Right lobe of liver (tissue), 6 donors: ENCODE data around the gene CPSF3. TPM values are rescaled to one million over a fixed set of nuclear protein-coding genes. Genes with fewer than 3 reads are reported as not detected.

ENCODE experiments used
- ATAC-seq, 4 donors: fragments of 200-7000 bp; cut with Tn5 transposase; one replicate each; pipeline ENCODE4 v1.9.1; 2020; ENCODE audit warnings: mild to moderate bottlenecking in 4 of 4, moderate library complexity in 4 of 4
- DNase-seq, 3 donors: peaks; one replicate each; pipeline ENCODE4 v3.0.0-alpha.2; 2020
- H3K27ac ChIP-seq, 3 donors: fragments of 200-600 bp; one replicate each; pipeline ENCODE4 v1.8.0; 2022
- H3K27me3 ChIP-seq, 2 donors: fragments of 200-600 bp; one replicate each; pipeline ENCODE4 v1.8.0; 2022
- H3K36me3 ChIP-seq, 4 donors: fragments of 200-600 bp; sonication (generic) in 1 of 4; one replicate each; pipeline versions ENCODE4 v1.5.1 to v1.8.0; 2017 to 2022; ENCODE audit warnings: control low read depth in 1 of 4
- H3K4me1 ChIP-seq, 4 donors: fragments of 200-600 bp; sonication (generic) in 1 of 4; one replicate each; pipeline versions ENCODE4 v1.5.1 to v1.8.0; 2017 to 2022; ENCODE audit warnings: control low read depth in 1 of 4
- H3K4me3 ChIP-seq, 3 donors: fragments of 200-600 bp; one replicate each; pipeline ENCODE4 v1.8.0; 2022
- H3K9me3 ChIP-seq, 4 donors: fragments of 200-600 bp; sonication (generic) in 1 of 4; one replicate each; pipeline versions ENCODE4 v1.5.1 to v1.8.0; 2017 to 2022; ENCODE audit warnings: control low read depth in 1 of 4
- POLR2A ChIP-seq: fragments of 450-650 bp; IDR thresholded peaks from one replicate; pipeline ENCODE4 v1.6.1; 2017; ENCODE audit warnings: antibody characterized with exemption, mild to moderate bottlenecking
- WGBS: methylation state at CpG from one replicate; pipeline ENCODE4 v1.1.6; 2018; ENCODE audit warnings: low coverage, low lambda C conversion rate; ENCODE audit not compliant: insufficient coverage; ENCODE audit errors: missing lambda C conversion rate; 5-methylcytosine and 5-hydroxymethylcytosine counted together
- intact Hi-C, 2 donors: fragments of 100-400 bp; cut with DNase I; formaldehyde crosslinking; loops; one replicate each; pipeline versions ENCODE4 v1.11.2 to v1.14.1; 2022
- total RNA-seq, 6 experiments: library from RNA; depleted of rRNA in 2 of 6; stranded (reverse); fragments of >200 nt in 2 of 6; fragmentation: NEBNext Ultra II Directional in 3 of 6; extraction: Animal tissue kit (Norgen Biotek cat#: 25700) in 3 of 6; gene quantifications; one replicate each; pipeline versions ENCODE4 v1.1.0 to v1.2.4, GENCODE V29; 2016 to 2023
- TF ChIP-seq, protein P1 (sequence below), 4 donors: fragments of 200-600 bp in 3 of 4; fragments of 450-650 bp in 1 of 4; IDR thresholded peaks; one replicate each; pipeline versions ENCODE4 v1.5.1 to v1.8.0; 2016 to 2022; ENCODE audit warnings: antibody characterized with exemption in 4 of 4, mild to moderate bottlenecking in 2 of 4
- donor health status: DM: no; HTN: yes; CAD: no.
- donor health status: DM: no; HTN: no; CAD: no.
- donor health status: DM: no; HTN: no; CAD: no.
- donor health status: DM: no; HTN: yes; CAD: no.
- donor health status: DM: no; HTN: yes; CAD: no.

The CPSF3 gene
- total RNA-seq, 6 experiments from 2014 or later, result 10.6 to 21.2 (median 11.7) TPM

- Histone ChIP-seq H3K9me3 (no peaks in the 10 kb centered on the region), H3K4me3 (no peak overlapping the region), H3K27me3 (no peaks in the 10 kb centered on the region), H3K36me3 (peaks cover 0 to 10% (median under 1%) of the 10 kb centered on the region in 4 donors), H3K4me1 (no peaks in the 10 kb centered on the region), H3K27ac (no peak overlapping the region)
- no peak for DNase-seq
- ATAC-seq, result no peak
- TF ChIP-seq POLR2A, result no peak
- TF ChIP-seq, protein P1, sequence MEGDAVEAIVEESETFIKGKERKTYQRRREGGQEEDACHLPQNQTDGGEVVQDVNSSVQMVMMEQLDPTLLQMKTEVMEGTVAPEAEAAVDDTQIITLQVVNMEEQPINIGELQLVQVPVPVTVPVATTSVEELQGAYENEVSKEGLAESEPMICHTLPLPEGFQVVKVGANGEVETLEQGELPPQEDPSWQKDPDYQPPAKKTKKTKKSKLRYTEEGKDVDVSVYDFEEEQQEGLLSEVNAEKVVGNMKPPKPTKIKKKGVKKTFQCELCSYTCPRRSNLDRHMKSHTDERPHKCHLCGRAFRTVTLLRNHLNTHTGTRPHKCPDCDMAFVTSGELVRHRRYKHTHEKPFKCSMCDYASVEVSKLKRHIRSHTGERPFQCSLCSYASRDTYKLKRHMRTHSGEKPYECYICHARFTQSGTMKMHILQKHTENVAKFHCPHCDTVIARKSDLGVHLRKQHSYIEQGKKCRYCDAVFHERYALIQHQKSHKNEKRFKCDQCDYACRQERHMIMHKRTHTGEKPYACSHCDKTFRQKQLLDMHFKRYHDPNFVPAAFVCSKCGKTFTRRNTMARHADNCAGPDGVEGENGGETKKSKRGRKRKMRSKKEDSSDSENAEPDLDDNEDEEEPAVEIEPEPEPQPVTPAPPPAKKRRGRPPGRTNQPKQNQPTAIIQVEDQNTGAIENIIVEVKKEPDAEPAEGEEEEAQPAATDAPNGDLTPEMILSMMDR (IDR thresholded peaks at IDR 0.05), result no peak
- intact Hi-C loops, result no loop called here
- 63% methylated on average over 7 of the region's 7 CpGs for WGBS
Measured at GRCh38 chr2:9465170-9465569, 41.7 kb downstream of the CPSF3 start.

DNA sequence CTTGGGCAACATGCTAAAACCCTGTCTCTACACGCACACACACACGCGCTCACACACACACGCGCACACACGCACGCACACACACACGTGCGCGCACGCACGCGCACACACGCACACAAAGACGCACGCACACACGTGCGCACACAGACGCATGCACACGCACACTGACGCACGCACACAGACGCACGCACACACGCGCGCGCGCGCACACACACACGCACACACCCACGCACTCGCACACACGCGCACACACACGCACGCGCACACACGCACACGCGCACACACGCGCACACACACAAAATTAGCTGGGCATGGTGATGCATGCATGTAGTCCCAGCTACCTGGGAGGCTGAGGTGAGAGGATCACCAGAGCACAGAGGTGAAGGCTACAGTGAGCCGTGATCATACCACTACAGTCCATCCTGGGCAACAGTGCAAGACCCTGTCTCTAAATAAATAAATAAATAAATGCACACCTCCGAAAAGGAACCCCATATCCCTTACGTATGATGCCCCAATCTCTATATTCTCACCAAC, 42.8 kb downstream of the CPSF3 start:
- no peaks in the 10 kb centered on the region for H3K27me3 ChIP-seq
- no peak for DNase-seq
- peaks cover 0 to 4% (median under 1%) of the 10 kb centered on the region in 4 donors for H3K36me3 ChIP-seq
- ATAC-seq, result no peak
- no peak overlapping the region for H3K4me3 ChIP-seq
- TF ChIP-seq POLR2A, result no peak
- TF ChIP-seq, protein P1 (IDR thresholded peaks at IDR 0.05), result no peak
- no peak overlapping the region for H3K27ac ChIP-seq
- WGBS, result 71% methylated on average over 40 of the region's 46 CpGs
- H3K4me1 ChIP-seq, result no peaks in the 10 kb centered on the region
- no peaks in the 10 kb centered on the region for H3K9me3 ChIP-seq
- intact Hi-C loops, result no loop called here

DNA sequence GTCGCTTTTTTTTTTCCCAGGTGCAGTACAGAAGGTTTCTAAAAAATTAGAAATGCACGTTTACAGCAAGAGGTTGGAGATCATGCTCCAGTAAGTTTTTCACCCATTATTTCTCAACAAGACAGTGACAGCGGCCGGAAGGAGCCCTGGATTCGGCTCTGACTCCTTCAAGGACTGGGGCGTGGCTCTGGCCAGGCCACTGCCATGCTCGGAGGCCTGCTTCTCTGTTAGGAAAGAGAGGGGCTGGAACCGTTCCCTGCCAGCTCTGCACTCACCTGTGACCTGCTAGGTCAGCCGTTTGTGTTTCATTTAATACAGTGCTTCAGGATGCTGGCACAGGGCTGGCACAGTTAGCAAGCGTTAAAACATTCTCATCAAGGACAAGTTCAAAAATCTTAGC, 44.2 kb downstream of the CPSF3 start:
- TF ChIP-seq POLR2A, result no peak
- TF ChIP-seq, protein P1 (IDR thresholded peaks at IDR 0.05), result no peak
- Histone ChIP-seq H3K4me3 (no peak overlapping the region), H3K9me3 (no peaks in the 10 kb centered on the region), H3K4me1 (no peaks in the 10 kb centered on the region), H3K36me3 (peaks cover 0 to 4% (median under 1%) of the 10 kb centered on the region in 4 donors), H3K27ac (no peak overlapping the region), H3K27me3 (no peaks in the 10 kb centered on the region)
- ATAC-seq, result no peak
- DNase-seq, result no peak
- WGBS, result 77% methylated on average over 4 of the region's 10 CpGs
- intact Hi-C loops, result no loop called here

- ATAC-seq, result no peak
- DNase-seq, result no peak
- Histone ChIP-seq H3K4me3 (no peak overlapping the region), H3K36me3 (peaks cover 0 to 4% (median under 1%) of the 10 kb centered on the region in 4 donors), H3K27ac (no peak overlapping the region), H3K27me3 (no peaks in the 10 kb centered on the region), H3K4me1 (peaks cover 0 to 11% (median 6%) of the 10 kb centered on the region in 4 donors), H3K9me3 (no peaks in the 10 kb centered on the region)
- TF ChIP-seq POLR2A, result no peak
- TF ChIP-seq, protein P1 (IDR thresholded peaks at IDR 0.05), result no peak
- intact Hi-C loops, result no loop called here
- WGBS, result 90% methylated on average over 5 of the region's 5 CpGs
Measured at GRCh38 chr2:9471206-9471605, 47.8 kb downstream of the CPSF3 start.

DNA sequence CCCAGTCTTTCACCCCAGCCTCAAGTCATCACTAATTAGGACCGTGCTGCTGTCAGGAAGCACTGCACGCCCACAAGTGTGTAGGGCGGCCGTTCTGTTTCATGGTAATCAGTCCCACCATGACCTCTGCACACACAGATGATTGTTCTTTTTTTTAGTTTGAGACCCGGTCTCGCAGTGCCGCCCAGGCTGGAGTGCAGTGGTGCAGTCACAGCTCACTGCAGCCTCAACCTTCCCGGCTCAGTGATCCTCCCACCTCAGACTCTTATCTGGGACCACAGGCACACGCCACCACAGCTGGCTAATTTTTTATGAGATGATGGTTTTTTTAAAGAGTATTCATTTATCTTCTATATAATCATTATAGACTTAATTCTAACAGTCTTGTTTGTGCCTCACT, 49.1 kb downstream of the CPSF3 start:
- TF ChIP-seq POLR2A, result no peak
- TF ChIP-seq, protein P1 (IDR thresholded peaks at IDR 0.05), result no peak
- peak in 1 of 3 donors; percentile 16 for DNase-seq
- WGBS, result 96% methylated on average over 8 of the region's 9 CpGs
- Histone ChIP-seq H3K27me3 (no peaks in the 10 kb centered on the region), H3K9me3 (no peaks in the 10 kb centered on the region), H3K27ac (no peak overlapping the region), H3K36me3 (peaks cover 0 to 4% (median under 1%) of the 10 kb centered on the region in 4 donors), H3K4me3 (no peak overlapping the region), H3K4me1 (peaks cover 0 to 11% (median 6%) of the 10 kb centered on the region in 4 donors)
- intact Hi-C loops, result no loop called here
- ATAC-seq, result no peak
